GM19099 (cell line): Measurements from ENCODE around the gene HPCA.

Experiments used
- POLR2A ChIP-seq: IDR thresholded peaks from 3 replicates; pipeline ENCODE4 v1.6.1; 2011; ENCODE audit warnings: low read depth; ENCODE audit not compliant: insufficient read length; ENCODE audit errors: extremely low read depth

HPCA gene

DNA sequence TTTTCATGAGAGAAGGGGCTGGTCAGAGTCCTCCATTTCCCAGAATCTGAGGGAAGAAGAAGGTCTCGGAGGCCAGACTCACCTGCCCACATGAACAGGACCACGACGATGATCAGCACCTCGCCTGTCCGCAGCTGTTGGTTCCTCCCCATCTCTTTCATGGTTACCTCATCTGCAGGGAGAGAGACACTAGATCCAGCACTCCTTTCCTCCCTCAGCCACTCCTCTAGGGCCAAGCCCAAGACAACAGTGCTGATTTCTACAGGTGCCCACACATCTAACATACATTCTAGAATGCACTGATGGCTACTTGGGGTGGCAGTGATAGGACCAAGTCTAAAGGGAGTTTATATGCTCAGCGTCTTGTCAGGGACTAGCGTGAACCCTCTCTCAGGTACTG, 18.6 kb upstream of the HPCA start:
- TF ChIP-seq POLR2A, result no peak

DNA sequence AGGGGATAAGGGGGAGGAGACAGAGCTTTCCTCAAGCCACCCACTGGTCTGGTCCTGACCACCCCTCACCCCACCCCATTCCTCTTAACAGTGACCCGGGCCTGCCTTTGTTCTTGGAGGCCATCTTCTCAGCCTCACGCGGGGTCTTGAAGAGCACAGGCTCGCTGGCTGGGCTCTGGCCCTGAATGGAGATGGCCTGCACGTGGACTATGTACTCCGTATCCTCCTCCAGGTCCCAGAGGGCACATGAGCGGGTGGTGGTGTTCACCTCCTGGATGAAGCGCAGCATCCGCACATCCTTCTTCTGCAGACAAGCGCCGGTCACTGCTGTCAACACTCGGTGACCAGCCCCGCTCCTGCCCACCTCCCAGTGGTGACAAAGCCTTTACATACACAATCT, 18.2 kb upstream of the HPCA start:
- TF ChIP-seq POLR2A, result no peak

- no peak for TF ChIP-seq POLR2A
Observed at GRCh38 chr1:32868806-32869455, 17.4 kb upstream of the HPCA start.

DNA sequence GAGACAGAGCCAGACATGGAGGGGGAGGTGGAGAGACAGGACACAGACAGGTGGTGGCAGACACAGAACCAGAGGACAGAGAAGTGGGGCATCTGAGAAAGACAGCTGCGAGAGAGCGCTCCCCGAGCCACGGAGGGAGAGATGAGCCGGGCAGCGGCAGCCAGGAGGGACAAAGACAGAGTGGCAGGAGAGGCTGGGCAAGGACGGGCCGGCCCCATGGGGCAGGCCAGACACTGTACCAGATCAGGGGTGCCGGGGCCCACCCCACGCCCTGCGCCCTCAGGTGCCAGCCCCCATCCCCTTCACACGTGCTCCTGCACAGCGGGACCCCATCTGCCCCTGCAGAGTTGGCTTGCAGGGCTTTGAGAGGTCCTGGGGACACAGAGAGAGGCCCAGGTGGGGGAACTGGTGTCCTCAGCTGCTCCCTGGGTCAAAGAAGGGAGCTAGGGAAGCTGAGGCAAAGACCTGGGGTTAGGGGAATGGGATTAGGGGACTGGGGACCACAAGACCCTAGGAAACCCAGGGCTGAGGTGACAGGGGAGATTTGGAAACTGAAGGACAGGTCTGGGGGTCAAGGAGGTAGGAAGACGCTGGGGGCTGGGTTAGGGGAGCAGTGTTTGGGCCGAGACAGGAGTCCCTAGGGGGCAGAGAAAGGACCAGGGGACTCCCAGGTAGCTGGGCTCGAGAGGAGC, 16.2 kb upstream of the HPCA start:
- TF ChIP-seq POLR2A, result no peak

DNA sequence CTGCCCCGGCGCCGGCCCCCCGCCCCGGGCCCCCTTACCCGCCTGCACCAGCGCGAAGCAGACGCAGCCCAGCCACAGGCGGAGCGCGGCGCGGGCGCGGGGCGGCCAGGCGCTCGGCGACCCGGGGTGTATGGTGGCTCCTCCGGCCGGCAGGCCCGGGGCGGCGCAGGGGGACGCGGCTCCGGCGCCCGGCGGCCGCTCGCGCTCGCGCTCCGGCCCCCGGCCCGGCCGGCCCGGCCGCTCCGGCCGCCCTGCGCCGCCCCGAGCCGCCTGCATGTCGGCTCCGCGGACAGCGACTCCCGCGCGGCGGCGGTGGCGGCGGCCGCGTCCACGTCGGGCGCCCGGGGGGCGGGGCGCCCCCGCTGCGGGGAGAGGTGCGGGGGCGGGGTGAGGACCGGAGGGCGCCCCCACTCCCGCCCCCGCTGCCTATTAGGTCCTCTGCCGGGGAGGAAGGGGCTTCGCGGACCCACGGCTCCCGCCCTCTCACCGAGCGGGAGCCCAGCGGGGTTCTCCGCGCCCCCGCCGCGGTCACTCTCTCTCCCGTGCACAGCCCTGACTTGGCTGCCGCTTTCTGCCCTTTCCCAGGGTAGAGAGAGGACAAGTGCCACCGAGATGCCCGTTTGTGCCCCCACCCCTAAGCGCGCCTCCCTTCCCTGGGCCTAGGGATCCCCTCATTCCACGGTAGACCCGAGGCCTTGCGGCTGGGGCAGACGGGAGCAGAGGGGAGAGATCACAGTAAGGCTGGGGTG, 15.5 kb upstream of the HPCA start, which contains the start of gene FNDC5:
Gene FNDC5, minus strand, starts transcription at position 298 of the 749 bp plus-strand sequence.
- TF ChIP-seq POLR2A, result no peak

- TF ChIP-seq POLR2A, result no peak
Observed at GRCh38 chr1:32871364-32872191, 14.7 kb upstream of the HPCA start.

- TF ChIP-seq POLR2A, result no peak
Observed at GRCh38 chr1:32872192-32872460, 14.2 kb upstream of the HPCA start.

- TF ChIP-seq POLR2A, result no peak
Observed at GRCh38 chr1:32873484-32873883, 12.8 kb upstream of the HPCA start.

DNA sequence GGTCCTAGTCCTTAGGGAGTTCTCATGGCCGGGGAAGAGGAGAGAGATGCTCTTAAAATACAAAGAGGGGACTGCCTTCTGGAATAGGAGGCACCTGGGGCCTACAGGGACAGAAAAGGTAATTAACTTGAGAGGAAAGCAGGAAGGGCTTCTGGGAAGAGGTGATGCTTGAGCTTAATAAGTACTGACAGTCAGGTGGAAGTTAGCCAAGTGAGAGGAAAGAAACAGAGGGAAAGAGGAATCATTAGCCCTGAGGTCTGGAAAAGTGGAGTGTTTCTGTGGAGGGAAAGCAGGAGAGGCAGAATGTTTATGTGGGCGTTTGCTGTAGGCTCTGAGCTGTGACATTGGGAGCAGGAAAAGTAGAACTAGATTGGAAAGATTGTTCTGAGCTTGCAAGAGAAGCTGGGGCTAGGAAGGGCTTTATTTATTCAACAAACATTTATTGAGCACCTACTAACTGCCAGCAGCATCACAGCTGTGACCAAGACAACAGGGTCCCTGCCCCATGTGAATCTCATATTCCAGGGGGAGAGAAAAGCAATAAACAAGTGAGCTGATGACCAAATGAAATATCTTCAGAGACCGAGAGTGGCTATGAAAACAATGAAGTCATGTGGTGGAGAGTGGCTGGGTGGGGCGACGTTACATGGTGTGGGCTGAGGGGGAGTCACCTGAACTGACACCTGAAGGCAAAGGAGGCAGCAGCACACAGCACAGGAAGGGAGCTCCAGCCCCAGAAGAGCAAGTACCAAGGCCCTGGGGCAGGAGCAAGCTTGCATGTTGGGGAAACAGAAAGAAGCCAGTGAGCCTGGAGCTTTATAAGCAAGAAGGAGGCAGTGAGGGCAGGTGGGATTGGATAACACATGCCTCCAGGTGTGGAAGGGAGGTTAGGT, 11.2 kb upstream of the HPCA start:
- TF ChIP-seq POLR2A, result no peak

GRCh38 chr1:32876341-32877210, 9.7 kb upstream of the HPCA start:
- no peak for TF ChIP-seq POLR2A

- TF ChIP-seq POLR2A, result no peak
Observed at GRCh38 chr1:32877211-32878110, 8.8 kb upstream of the HPCA start.

DNA sequence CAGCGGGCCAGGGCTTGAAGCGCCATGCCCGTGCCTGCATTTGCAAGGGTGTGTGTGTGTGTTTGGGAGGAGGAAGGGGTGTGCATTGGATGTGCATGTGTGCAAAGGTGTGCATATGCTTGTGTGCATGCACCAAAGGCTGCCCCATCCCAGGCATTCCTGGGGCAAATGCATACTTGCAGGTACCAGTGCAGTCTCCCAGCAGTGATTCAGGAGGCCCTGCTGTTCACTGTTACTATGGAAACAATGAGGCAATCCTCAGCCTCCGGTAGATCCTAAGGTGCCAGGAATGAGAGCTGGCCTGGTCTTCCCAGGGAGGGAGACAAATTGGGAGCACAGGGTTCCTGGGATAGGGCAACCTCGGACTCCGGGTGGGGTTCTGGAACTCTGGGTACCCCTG, 8.1 kb upstream of the HPCA start:
- TF ChIP-seq POLR2A, result no peak
